ENCODE data around the gene NNT.

NNT gene

DNA sequence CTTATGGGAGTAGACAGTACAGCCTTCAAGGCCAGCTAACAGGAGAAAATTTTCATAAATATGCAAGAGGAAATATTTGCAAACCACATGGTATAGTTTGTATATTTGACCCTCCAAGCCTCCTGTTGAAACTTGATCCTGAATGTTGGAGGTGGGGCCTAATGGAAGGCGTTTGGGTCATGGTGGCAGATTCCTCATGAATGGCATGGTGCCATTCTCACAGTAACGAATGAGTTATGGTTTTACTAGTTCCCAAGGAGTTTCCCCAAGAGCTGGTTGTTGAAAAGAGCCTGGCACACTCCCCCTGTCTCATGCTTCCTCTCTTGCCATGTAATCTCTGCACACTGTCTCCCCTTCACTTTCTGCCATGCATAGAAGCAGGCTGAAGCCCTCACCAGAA is 42.9 kb upstream of the NNT start:
- H3K27me3 ChIP-seq (replicated peaks in 2 of 5; ENCODE audit: control insufficient read depth in 4 of 5, insufficient read depth in 5 of 5, low read length in 4 of 5), result no peaks in the 10 kb centered on the region
- no peaks in the 10 kb centered on the region for H3K9me3 ChIP-seq (ENCODE audit: control extremely low read depth in 1 of 5, control insufficient read depth in 4 of 5, insufficient read depth in 2 of 5, low read depth in 1 of 5, low read length in 4 of 5)
- no peaks in the 10 kb centered on the region for H3K36me3 ChIP-seq (ENCODE audit: control insufficient read depth in 4 of 4, insufficient read depth in 4 of 4, low read length in 3 of 4)
- H3K27ac ChIP-seq (ENCODE audit: insufficient read depth in 1 of 2, low read depth in 1 of 2, low read length in 2 of 2, poor library complexity in 1 of 2, severe bottlenecking in 2 of 2), result no peak overlapping the region
- DNase-seq, result no peak
- no peak overlapping the region for H3K4me3 ChIP-seq (ENCODE audit: control insufficient read depth in 1 of 7, extremely low read depth in 1 of 7, insufficient read depth in 4 of 7, low read depth in 2 of 7, low read length in 6 of 7)
- H3K4me1 ChIP-seq (ENCODE audit: control extremely low read depth in 1 of 4, control insufficient read depth in 4 of 4, insufficient read depth in 4 of 4, low read length in 3 of 4), result peaks cover 0 to 15% (median 9%) of the 10 kb centered on the region in 4 experiments
- WGBS (ENCODE audit: insufficient coverage), result 93% methylated on average over 2 of the region's 2 CpGs
- CTCF ChIA-PET, result interaction anchor here (0.6 to 0.9 kb wide), 2 partner anchors 10 to 72 kb away, joined by 3 read pairs; no protein-coding TSS in a partner anchor
- POLR2A ChIA-PET, result interaction anchor here (0.5 kb wide), 1 partner anchor 19 kb away, joined by 3 read pairs; no protein-coding TSS in a partner anchor

DNA sequence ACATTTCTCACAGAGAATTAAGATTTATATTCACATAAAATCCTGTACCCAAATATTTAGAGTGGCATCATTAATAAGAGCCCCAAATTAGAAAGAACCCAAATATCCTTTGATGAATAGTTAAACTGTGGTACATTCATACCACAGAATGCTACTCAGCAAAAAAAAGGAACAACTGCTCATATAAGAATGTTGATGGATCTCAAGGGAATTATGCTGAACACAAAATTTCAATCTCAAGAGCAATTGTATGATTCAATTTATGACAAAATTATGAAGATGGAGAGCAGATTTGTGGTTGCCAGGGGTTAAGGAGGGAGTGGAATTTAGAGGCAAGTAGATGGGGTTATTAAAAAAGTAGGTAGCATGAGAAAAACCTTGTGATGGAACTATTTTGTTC is 41.6 kb upstream of the NNT start:
- POLR2A ChIA-PET, result no interaction called here
- H3K36me3 ChIP-seq (ENCODE audit: control insufficient read depth in 4 of 4, insufficient read depth in 4 of 4, low read length in 3 of 4), result no peaks in the 10 kb centered on the region
- CTCF ChIA-PET, result no interaction called here
- no peak overlapping the region for H3K27ac ChIP-seq (ENCODE audit: insufficient read depth in 1 of 2, low read depth in 1 of 2, low read length in 2 of 2, poor library complexity in 1 of 2, severe bottlenecking in 2 of 2)
- no peaks in the 10 kb centered on the region for H3K9me3 ChIP-seq (ENCODE audit: control extremely low read depth in 1 of 5, control insufficient read depth in 4 of 5, insufficient read depth in 2 of 5, low read depth in 1 of 5, low read length in 4 of 5)
- H3K27me3 ChIP-seq (replicated peaks in 2 of 5; ENCODE audit: control insufficient read depth in 4 of 5, insufficient read depth in 5 of 5, low read length in 4 of 5), result no peaks in the 10 kb centered on the region
- peaks cover 0 to 6% (median 2%) of the 10 kb centered on the region in 4 experiments for H3K4me1 ChIP-seq (ENCODE audit: control extremely low read depth in 1 of 4, control insufficient read depth in 4 of 4, insufficient read depth in 4 of 4, low read length in 3 of 4)
- no peak overlapping the region for H3K4me3 ChIP-seq (ENCODE audit: control insufficient read depth in 1 of 7, extremely low read depth in 1 of 7, insufficient read depth in 4 of 7, low read depth in 2 of 7, low read length in 6 of 7)
- no peak for DNase-seq

DNA sequence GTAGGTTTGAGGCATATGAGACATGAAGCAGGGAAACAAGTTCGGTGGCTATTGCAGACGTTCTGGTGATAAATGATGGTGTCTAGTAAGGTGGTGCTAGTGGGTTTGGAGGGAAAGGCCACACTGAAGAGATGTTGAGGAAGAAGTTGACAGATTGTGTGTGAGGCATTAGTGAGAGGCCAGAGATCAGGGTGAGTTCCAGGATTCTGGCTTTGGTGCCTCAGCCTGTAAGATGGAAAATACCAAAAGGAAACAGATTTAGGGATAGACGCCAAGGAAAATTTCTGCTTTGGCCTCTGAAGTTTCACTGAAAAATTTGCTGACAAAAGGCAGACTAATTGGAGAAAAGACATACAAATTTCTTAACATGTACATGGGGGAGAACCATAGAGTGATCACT is 39.7 kb upstream of the NNT start:
- ChIA-PET CTCF (interaction anchor here (1.4 kb wide), 1 partner anchor 8 kb away, joined by 3 read pairs; no protein-coding TSS in a partner anchor), POLR2A (no interaction called here)
- Histone ChIP-seq H3K9me3 (ENCODE audit: control extremely low read depth in 1 of 5, control insufficient read depth in 4 of 5, insufficient read depth in 2 of 5, low read depth in 1 of 5, low read length in 4 of 5) (no peaks in the 10 kb centered on the region), H3K27me3 (replicated peaks in 2 of 5; ENCODE audit: control insufficient read depth in 4 of 5, insufficient read depth in 5 of 5, low read length in 4 of 5) (no peaks in the 10 kb centered on the region), H3K4me3 (ENCODE audit: control insufficient read depth in 1 of 7, extremely low read depth in 1 of 7, insufficient read depth in 4 of 7, low read depth in 2 of 7, low read length in 6 of 7) (no peak overlapping the region), H3K36me3 (ENCODE audit: control insufficient read depth in 4 of 4, insufficient read depth in 4 of 4, low read length in 3 of 4) (no peaks in the 10 kb centered on the region), H3K27ac (ENCODE audit: insufficient read depth in 1 of 2, low read depth in 1 of 2, low read length in 2 of 2, poor library complexity in 1 of 2, severe bottlenecking in 2 of 2) (no peak overlapping the region), H3K4me1 (ENCODE audit: control extremely low read depth in 1 of 4, control insufficient read depth in 4 of 4, insufficient read depth in 4 of 4, low read length in 3 of 4) (no peaks in the 10 kb centered on the region)
- DNase-seq, result no peak
- WGBS (ENCODE audit: insufficient coverage), result 92% methylated on average over 3 of the region's 3 CpGs

DNA sequence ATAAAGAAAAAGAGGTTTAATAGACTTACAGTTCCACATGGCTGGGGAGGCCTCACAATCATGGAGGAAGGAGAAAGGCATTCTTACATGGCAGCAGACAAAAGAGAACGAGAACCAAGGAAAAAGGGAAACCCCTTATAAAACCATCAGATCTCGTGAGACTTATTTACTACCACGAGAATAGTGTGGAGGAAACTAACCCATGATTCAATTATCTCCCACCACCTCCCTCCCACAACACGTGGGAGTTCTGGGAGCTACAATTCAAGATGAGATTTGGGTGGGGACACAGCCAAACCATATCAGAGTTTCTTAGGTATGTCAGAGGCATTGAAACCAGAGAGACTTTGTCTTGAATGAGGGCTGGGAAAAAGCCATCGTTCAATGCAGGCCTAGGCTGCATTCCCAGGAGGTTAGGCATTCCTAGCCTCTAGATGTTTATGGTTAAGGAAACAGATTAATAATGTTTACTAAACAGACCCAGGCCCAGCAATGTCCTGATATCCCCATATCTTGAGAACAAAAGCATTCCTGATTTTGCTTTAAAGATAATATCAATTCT is 38.6 kb upstream of the NNT start:
- DNase-seq, result no peak
- Histone ChIP-seq H3K36me3 (ENCODE audit: control insufficient read depth in 4 of 4, insufficient read depth in 4 of 4, low read length in 3 of 4) (no peaks in the 10 kb centered on the region), H3K4me3 (ENCODE audit: control insufficient read depth in 1 of 7, extremely low read depth in 1 of 7, insufficient read depth in 4 of 7, low read depth in 2 of 7, low read length in 6 of 7) (no peak overlapping the region), H3K27me3 (replicated peaks in 2 of 5; ENCODE audit: control insufficient read depth in 4 of 5, insufficient read depth in 5 of 5, low read length in 4 of 5) (no peaks in the 10 kb centered on the region), H3K9me3 (ENCODE audit: control extremely low read depth in 1 of 5, control insufficient read depth in 4 of 5, insufficient read depth in 2 of 5, low read depth in 1 of 5, low read length in 4 of 5) (no peaks in the 10 kb centered on the region), H3K4me1 (ENCODE audit: control extremely low read depth in 1 of 4, control insufficient read depth in 4 of 4, insufficient read depth in 4 of 4, low read length in 3 of 4) (no peaks in the 10 kb centered on the region), H3K27ac (ENCODE audit: insufficient read depth in 1 of 2, low read depth in 1 of 2, low read length in 2 of 2, poor library complexity in 1 of 2, severe bottlenecking in 2 of 2) (no peak overlapping the region)
- CTCF ChIA-PET, result interaction anchor here (1.4 kb wide), 1 partner anchor 9 kb away, joined by 3 read pairs; no protein-coding TSS in a partner anchor
- WGBS (ENCODE audit: insufficient coverage), result 0% methylated on average over 1 of the region's 5 CpGs
- POLR2A ChIA-PET, result no interaction called here

DNA sequence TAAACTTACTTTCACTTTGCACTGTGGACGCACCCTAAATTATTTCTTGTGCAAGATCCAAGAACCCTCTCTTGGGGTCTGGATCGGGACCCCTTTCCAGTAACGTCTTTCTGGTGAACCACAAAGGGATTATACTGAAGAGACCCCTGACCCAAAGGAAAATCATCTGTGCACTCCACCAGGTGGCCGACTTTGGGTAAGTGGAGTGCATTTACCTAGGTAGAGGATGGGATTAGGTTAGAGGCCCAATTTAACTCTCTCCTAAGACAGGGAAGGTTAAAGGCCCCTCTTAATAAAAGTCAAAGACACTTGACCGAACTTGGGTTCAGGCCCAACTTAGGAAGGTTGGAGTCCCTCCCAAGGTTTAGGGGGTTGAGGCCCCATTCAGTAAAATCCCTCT is 37.9 kb upstream of the NNT start:
- H3K27me3 ChIP-seq (replicated peaks in 2 of 5; ENCODE audit: control insufficient read depth in 4 of 5, insufficient read depth in 5 of 5, low read length in 4 of 5), result no peaks in the 10 kb centered on the region
- 100% methylated on average over 5 of the region's 5 CpGs for WGBS (ENCODE audit: insufficient coverage)
- no peaks in the 10 kb centered on the region for H3K4me1 ChIP-seq (ENCODE audit: control extremely low read depth in 1 of 4, control insufficient read depth in 4 of 4, insufficient read depth in 4 of 4, low read length in 3 of 4)
- H3K36me3 ChIP-seq (ENCODE audit: control insufficient read depth in 4 of 4, insufficient read depth in 4 of 4, low read length in 3 of 4), result peaks cover 0 to 1% (median 0%) of the 10 kb centered on the region in 4 experiments
- ChIA-PET POLR2A (no interaction called here), CTCF (interaction anchor here (1.4 kb wide), 1 partner anchor 10 kb away, joined by 3 read pairs; no protein-coding TSS in a partner anchor)
- no peak for DNase-seq
- H3K4me3 ChIP-seq (ENCODE audit: control insufficient read depth in 1 of 7, extremely low read depth in 1 of 7, insufficient read depth in 4 of 7, low read depth in 2 of 7, low read length in 6 of 7), result no peak overlapping the region
- H3K27ac ChIP-seq (ENCODE audit: insufficient read depth in 1 of 2, low read depth in 1 of 2, low read length in 2 of 2, poor library complexity in 1 of 2, severe bottlenecking in 2 of 2), result no peak overlapping the region
- H3K9me3 ChIP-seq (ENCODE audit: control extremely low read depth in 1 of 5, control insufficient read depth in 4 of 5, insufficient read depth in 2 of 5, low read depth in 1 of 5, low read length in 4 of 5), result no peaks in the 10 kb centered on the region

DNA sequence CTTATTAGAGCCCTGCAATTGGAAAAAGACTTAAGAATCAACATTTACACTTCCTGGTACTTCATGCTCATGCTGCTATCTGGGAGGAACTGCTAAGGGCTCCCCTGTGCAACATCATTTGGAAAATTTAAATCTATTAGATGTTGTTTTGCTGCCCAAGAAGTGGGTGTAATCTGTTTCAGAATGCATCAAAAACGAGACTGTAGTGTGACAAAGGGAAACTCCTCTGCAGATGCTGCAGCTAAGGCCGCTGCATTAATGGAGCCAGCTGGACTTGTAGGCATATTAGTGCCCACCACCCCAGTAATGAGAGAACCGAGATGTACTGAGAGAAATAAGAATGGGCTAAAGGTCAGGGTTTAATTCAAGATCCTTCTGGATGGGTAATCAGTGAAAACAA is 35.0 kb upstream of the NNT start:
- POLR2A ChIA-PET, result no interaction called here
- no peak for DNase-seq

DNA sequence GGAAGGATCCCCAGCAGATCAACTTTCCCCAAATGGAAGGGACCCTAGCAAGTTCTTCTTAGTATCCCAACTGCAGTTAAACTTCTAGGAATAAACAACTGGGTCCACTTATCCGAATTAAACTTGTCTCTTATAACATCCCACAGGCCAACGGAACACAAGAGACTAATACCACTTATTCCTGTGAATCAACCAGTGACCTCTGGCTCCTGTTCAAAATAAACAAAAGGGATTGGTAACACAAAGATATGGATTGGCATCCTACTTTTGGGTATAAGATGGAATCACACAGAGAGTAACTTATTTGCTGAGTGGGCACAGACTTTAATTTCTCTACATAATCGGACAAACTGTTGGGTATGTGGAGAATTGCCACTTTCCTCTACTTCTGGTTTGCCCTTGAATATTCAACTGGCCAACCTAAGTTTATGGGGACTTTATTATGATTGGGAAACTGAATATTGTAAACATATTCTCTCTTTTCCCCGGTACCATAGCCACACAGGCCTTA is 33.7 kb upstream of the NNT start:
- Histone ChIP-seq H3K27ac (ENCODE audit: insufficient read depth in 1 of 2, low read depth in 1 of 2, low read length in 2 of 2, poor library complexity in 1 of 2, severe bottlenecking in 2 of 2) (no peak overlapping the region), H3K9me3 (ENCODE audit: control extremely low read depth in 1 of 5, control insufficient read depth in 4 of 5, insufficient read depth in 2 of 5, low read depth in 1 of 5, low read length in 4 of 5) (no peaks in the 10 kb centered on the region), H3K4me1 (ENCODE audit: control extremely low read depth in 1 of 4, control insufficient read depth in 4 of 4, insufficient read depth in 4 of 4, low read length in 3 of 4) (no peaks in the 10 kb centered on the region), H3K36me3 (ENCODE audit: control insufficient read depth in 4 of 4, insufficient read depth in 4 of 4, low read length in 3 of 4) (peaks cover 0 to 5% (median 0%) of the 10 kb centered on the region in 4 experiments), H3K4me3 (ENCODE audit: control insufficient read depth in 1 of 7, extremely low read depth in 1 of 7, insufficient read depth in 4 of 7, low read depth in 2 of 7, low read length in 6 of 7) (no peak overlapping the region), H3K27me3 (replicated peaks in 2 of 5; ENCODE audit: control insufficient read depth in 4 of 5, insufficient read depth in 5 of 5, low read length in 4 of 5) (no peaks in the 10 kb centered on the region)
- CTCF ChIA-PET, result interaction anchor here (0.9 kb wide), 1 partner anchor 9 kb away, joined by 3 read pairs; no protein-coding TSS in a partner anchor
- WGBS (ENCODE audit: insufficient coverage), result 86% methylated on average over 1 of the region's 4 CpGs
- DNase-seq, result no peak
- POLR2A ChIA-PET, result no interaction called here

More for the DNA sequence above, 35.0 kb upstream of the NNT start:
- Histone ChIP-seq H3K4me1 (ENCODE audit: control extremely low read depth in 1 of 4, control insufficient read depth in 4 of 4, insufficient read depth in 4 of 4, low read length in 3 of 4) (no peaks in the 10 kb centered on the region), H3K4me3 (ENCODE audit: control insufficient read depth in 1 of 7, extremely low read depth in 1 of 7, insufficient read depth in 4 of 7, low read depth in 2 of 7, low read length in 6 of 7) (no peak overlapping the region), H3K27me3 (replicated peaks in 2 of 5; ENCODE audit: control insufficient read depth in 4 of 5, insufficient read depth in 5 of 5, low read length in 4 of 5) (no peaks in the 10 kb centered on the region), H3K9me3 (ENCODE audit: control extremely low read depth in 1 of 5, control insufficient read depth in 4 of 5, insufficient read depth in 2 of 5, low read depth in 1 of 5, low read length in 4 of 5) (no peaks in the 10 kb centered on the region), H3K36me3 (ENCODE audit: control insufficient read depth in 4 of 4, insufficient read depth in 4 of 4, low read length in 3 of 4) (peaks cover 0 to 5% (median 0%) of the 10 kb centered on the region in 4 experiments), H3K27ac (ENCODE audit: insufficient read depth in 1 of 2, low read depth in 1 of 2, low read length in 2 of 2, poor library complexity in 1 of 2, severe bottlenecking in 2 of 2) (no peak overlapping the region)
- CTCF ChIA-PET, result interaction anchor here (1.1 kb wide), 1 partner anchor 15 kb away, joined by 3 read pairs; no protein-coding TSS in a partner anchor
- 96% methylated on average over 3 of the region's 3 CpGs for WGBS (ENCODE audit: insufficient coverage)

Measured in common myeloid progenitor, CD34-positive (primary cell).